GM10266 (cell line): ENCODE data around the gene PRKAG3.

Experiments
- DNase-seq: peaks from one replicate; pipeline ENCODE4 v3.0.0; 2012; ENCODE audit errors: extremely low spot score
- CTCF ChIP-seq: IDR thresholded peaks from 2 replicates; pipeline ENCODE4 v1.5.1; 2012; ENCODE audit warnings: mild to moderate bottlenecking, low read depth; ENCODE audit not compliant: control insufficient read depth, insufficient read depth; ENCODE audit errors: missing control alignments

The PRKAG3 gene

GRCh38 chr2:218857371-218858137, 26.0 kb upstream of the PRKAG3 start:
- TF ChIP-seq CTCF, result no peak
- DNase-seq, result no peak

DNA sequence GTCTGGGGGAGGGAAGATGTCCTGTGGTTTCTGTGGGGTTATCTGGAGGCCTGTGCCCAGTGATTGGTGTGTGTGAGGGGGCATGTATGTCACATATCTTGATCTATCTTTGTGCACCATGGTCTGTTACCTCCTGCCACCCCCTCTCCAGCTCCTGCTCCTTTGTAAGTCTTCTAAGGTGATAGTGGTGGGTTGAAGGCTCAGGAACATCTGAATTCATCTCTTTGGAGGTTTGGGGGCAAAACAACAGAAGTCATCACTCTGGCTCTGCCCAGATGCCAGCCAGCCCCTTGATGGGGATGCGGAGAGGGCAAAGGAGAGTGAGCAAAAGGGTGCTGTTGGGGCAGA, 25.3 kb upstream of the PRKAG3 start:
- no peak for TF ChIP-seq CTCF
- DNase-seq, result no peak

DNA sequence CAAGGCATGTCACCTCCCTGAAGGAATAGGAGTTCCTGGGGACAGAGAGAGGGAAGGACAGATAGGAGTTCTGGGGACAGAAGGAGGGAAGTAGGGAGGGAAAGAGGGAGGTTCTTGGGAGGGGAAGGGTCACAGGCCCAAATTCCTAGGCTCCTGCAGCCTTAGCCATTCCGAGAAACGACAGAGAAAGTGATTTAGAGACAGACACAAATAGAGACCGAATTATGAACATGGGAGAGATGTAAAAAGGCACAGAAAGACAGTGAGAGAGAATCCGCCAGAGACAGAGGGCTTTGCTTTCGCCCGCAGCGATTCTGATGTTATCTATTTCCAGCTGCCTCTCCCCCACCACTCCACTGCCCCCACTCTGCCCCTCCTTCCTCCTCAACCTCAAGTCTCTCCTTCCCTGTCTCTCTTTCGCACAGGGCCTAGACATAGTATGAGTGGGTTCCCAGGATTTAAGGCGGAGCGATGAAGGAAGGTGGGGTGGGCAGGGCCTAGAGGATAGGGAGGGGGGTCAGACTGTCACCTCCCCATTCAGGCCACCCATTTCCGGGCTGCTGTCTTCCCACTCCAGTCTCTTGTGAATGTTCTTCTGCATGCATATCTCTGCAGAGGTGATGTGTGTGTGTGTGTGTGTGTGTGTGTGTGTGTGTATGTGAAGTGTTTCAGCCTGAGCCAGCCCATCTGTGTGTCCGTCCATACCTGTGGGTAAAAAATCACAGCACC, 24.7 kb upstream of the PRKAG3 start:
- DNase-seq, result no peak
- TF ChIP-seq CTCF, result no peak

GRCh38 chr2:218855305-218856166, 23.9 kb upstream of the PRKAG3 start:
- DNase-seq, result no peak
- no peak for TF ChIP-seq CTCF

GRCh38 chr2:218854860-218855259, 23.3 kb upstream of the PRKAG3 start:
- no peak for DNase-seq
- TF ChIP-seq CTCF, result no peak

DNA sequence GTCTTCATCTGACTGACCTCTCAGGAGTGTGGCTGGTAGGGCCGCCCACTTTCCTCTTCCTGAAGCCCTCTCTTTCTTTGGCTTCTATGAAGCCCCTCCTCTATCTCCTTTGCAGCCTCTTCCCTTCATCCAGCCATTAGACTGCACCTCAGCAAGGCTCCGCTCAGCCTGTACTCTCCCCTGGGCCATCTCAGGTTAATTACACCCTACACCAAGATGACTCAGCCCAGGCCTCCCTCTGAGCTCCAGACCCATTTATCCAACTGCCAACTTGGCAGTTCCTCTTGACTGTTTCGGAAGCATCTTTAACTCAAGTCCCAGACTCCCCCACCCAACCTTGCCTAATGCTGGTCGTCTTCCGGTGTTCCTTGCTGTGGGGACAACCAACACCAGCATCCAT, 22.2 kb upstream of the PRKAG3 start:
- no peak for DNase-seq
- TF ChIP-seq CTCF, result no peak
